ENCODE results near the gene PGAM5. TPM values are rescaled to one million over a fixed set of nuclear protein-coding genes. Genes with fewer than 3 reads are reported as not detected.

PGAM5 gene
- polyA plus RNA-seq, 1 of the 3 experiments (the other 2 are of a cell fraction) = 22.5 TPM

- Histone ChIP-seq H3K4me2 (no peak overlapping the region), H4K20me1 (ENCODE audit: insufficient read depth) (peaks cover 28% of the 10 kb centered on the region), H3K9ac (no peak overlapping the region), H3K4me3 (ENCODE audit: low read depth in 2 of 2, low read length in 1 of 2) (no peak overlapping the region), H3K36me3 (replicated peaks in 1 of 2; ENCODE audit: control insufficient read depth in 1 of 2, insufficient read depth in 2 of 2, low read length in 1 of 2) (peaks cover 53 to 72% of the 10 kb centered on the region in 2 experiments), H3K79me2 (ENCODE audit: insufficient read depth) (peaks cover 30% of the 10 kb centered on the region; the same call in 1 of the 2 replicates), H3F3A (replicated peaks; ENCODE audit: insufficient read depth) (peaks cover 25% of the 10 kb centered on the region), H3K4me1 (ENCODE audit: control insufficient read depth in 1 of 2, insufficient read depth in 2 of 2, low read depth in 1 of 2, low read length in 1 of 2) (no peaks in the 10 kb centered on the region), H2AFZ (ENCODE audit: low read depth) (no peak overlapping the region), H3K27ac (ENCODE audit: low read depth in 2 of 2, low read length in 1 of 2) (peak overlapping the region in 1 of 2 experiments; percentile 35; a peak in 2 of 4 replicates), H3K9me2 (no peaks in the 10 kb centered on the region), H3K27me3 (ENCODE audit: insufficient read depth) (no peaks in the 10 kb centered on the region), H3K9me3 (no peaks in the 10 kb centered on the region)
- ChIA-PET POLR2A (no interaction called here), CTCF (no interaction called here)
- 92% methylated on average over 28 of the region's 30 CpGs for WGBS (ENCODE audit: low lambda C conversion rate)
- DNase-seq = no peak
- TF ChIP-seq REST (IDR thresholded peaks at IDR 0.05; ENCODE audit: low read depth, low read length) = no peak
- TF ChIP-seq NRF1 (IDR thresholded peaks at IDR 0.05; ENCODE audit: low read depth, low read length) = no peak
- no peak for TF ChIP-seq NFIC (IDR thresholded peaks at IDR 0.05; ENCODE audit: borderline replicate concordance)
- TF ChIP-seq MEF2A (IDR thresholded peaks at IDR 0.05; ENCODE audit: borderline replicate concordance, low read depth) = no peak
- TF ChIP-seq USF2 (IDR thresholded peaks at IDR 0.05; ENCODE audit: borderline replicate concordance, low read depth, low read length) = no peak
- TF ChIP-seq MAX (IDR thresholded peaks at IDR 0.05; ENCODE audit: low read depth) = no peak
- TF ChIP-seq IRF3 (IDR thresholded peaks at IDR 0.05; ENCODE audit: low read depth, low read length) = no peak
- TF ChIP-seq FOXM1 (IDR thresholded peaks at IDR 0.05; ENCODE audit: low read depth) = no peak
- no peak for TF ChIP-seq FOSL2 (IDR thresholded peaks at IDR 0.05; ENCODE audit: borderline replicate concordance, low read depth)
Measured at GRCh38 chr12:132723015-132723763, 12.5 kb downstream of the PGAM5 start.

- 87% methylated on average over 2 of the region's 2 CpGs for WGBS (ENCODE audit: low lambda C conversion rate)
- TF ChIP-seq RAD21 (IDR thresholded peaks at IDR 0.05; ENCODE audit: low read length) (no peak), USF1 (IDR thresholded peaks at IDR 0.05; ENCODE audit: borderline replicate concordance, low read depth) (no peak), YY1 (IDR thresholded peaks at IDR 0.05; ENCODE audit: low read depth) (no peak), EZH2phosphoT487 (IDR thresholded peaks at IDR 0.05; ENCODE audit: borderline replicate concordance, low read depth) (no peak), EP300 (IDR thresholded peaks at IDR 0.05; ENCODE audit: borderline replicate concordance in 1 of 2, low read depth in 1 of 2, low read length in 1 of 2) (no peak), POLR2AphosphoS5 (IDR thresholded peaks at IDR 0.05; ENCODE audit: low read depth, low read length) (no peak), NRF1 (IDR thresholded peaks at IDR 0.05; ENCODE audit: low read depth, low read length) (no peak), JUND (IDR thresholded peaks at IDR 0.05) (no peak), FOXJ3 (CRISPR knock-in tag; IDR thresholded peaks at IDR 0.05) (no peak)
- Histone ChIP-seq H3K9me2 (no peaks in the 10 kb centered on the region), H4K20me1 (ENCODE audit: insufficient read depth) (peaks cover 30% of the 10 kb centered on the region), H3K4me1 (ENCODE audit: control insufficient read depth in 1 of 2, insufficient read depth in 2 of 2, low read depth in 1 of 2, low read length in 1 of 2) (no peaks in the 10 kb centered on the region), H3K9ac (no peak overlapping the region), H3K27ac (ENCODE audit: low read depth in 2 of 2, low read length in 1 of 2) (peak overlapping the region in 1 of 2 experiments; percentile 35; a peak in 1 of 4 replicates), H3K27me3 (ENCODE audit: insufficient read depth) (no peaks in the 10 kb centered on the region), H3K36me3 (replicated peaks in 1 of 2; ENCODE audit: control insufficient read depth in 1 of 2, insufficient read depth in 2 of 2, low read length in 1 of 2) (peaks cover 59 to 73% of the 10 kb centered on the region in 2 experiments), H3K9me3 (no peaks in the 10 kb centered on the region), H3K79me2 (ENCODE audit: insufficient read depth) (peaks cover 35% of the 10 kb centered on the region; the same call in 1 of the 2 replicates), H2AFZ (ENCODE audit: low read depth) (no peak overlapping the region), H3F3A (replicated peaks; ENCODE audit: insufficient read depth) (peaks cover 25% of the 10 kb centered on the region), H3K4me2 (no peak overlapping the region), H3K4me3 (ENCODE audit: low read depth in 2 of 2, low read length in 1 of 2) (no peak overlapping the region)
- DNase-seq = no peak
- CTCF ChIA-PET = no interaction called here
- POLR2A ChIA-PET = no interaction called here
Measured at GRCh38 chr12:132723764-132724140, 13.1 kb downstream of the PGAM5 start.
